BJ (cell line): ENCODE measurements around the gene COBL. TPM values are rescaled to one million over a fixed set of nuclear protein-coding genes. Genes with fewer than 3 reads are reported as not detected.

Experiments
- CTCF ChIA-PET: fragments of 350-600 bp; formaldehyde crosslinking; extraction: SDS; loops from one replicate; lab custom pipeline; 2021; ENCODE audit warnings: antibody characterized with exemption, inconsistent platforms; lab: Yijun Ruan, JAX
- POLR2A ChIA-PET: fragments of 300-600 bp; sonication (Branson Sonifier 250); formaldehyde crosslinking; extraction: SDS; loops from one replicate; lab custom pipeline; 2021; ENCODE audit warnings: antibody characterized with exemption; lab: Charles Lee
- DNase-seq: peaks from one replicate; pipeline ENCODE4 v3.0.0-alpha.2; 2011; ENCODE audit warnings: low read depth
- H3K27me3 ChIP-seq: 2 replicates; pipeline ENCODE4 v1.6.0; 2011; ENCODE audit warnings: low read length; ENCODE audit not compliant: control insufficient read depth, insufficient read depth
- H3K36me3 ChIP-seq: 2 replicates; pipeline ENCODE4 v1.5.1; 2011; ENCODE audit warnings: low read length; ENCODE audit not compliant: control insufficient read depth, insufficient read depth
- H3K4me3 ChIP-seq: 2 replicates; pipeline ENCODE4 v1.5.1; 2011; ENCODE audit warnings: low read depth, mild to moderate bottlenecking, control low read depth, low read length
- CTCF ChIP-seq: IDR thresholded peaks from 2 replicates; pipeline ENCODE4 v1.5.1; 2011; ENCODE audit warnings: low read depth, mild to moderate bottlenecking, control low read depth, inconsistent platforms, low read length, moderate library complexity; ENCODE audit not compliant: insufficient read depth
- polyA plus RNA-seq: library from polyadenylated mRNA; depleted of rRNA; stranded (reverse); fragments of >200 nt; gene quantifications from 2 replicates; pipeline ENCODE4 v1.2.3, GENCODE V29; 2011

The COBL gene
- polyA plus RNA-seq, 1 experiment: not detected

GRCh38 chr7:51060536-51060935 lies 256.1 kb downstream of the COBL start:
- Histone ChIP-seq H3K27me3 (peaks cover 3% of the 10 kb centered on the region; the same call in 1 of the 2 replicates), H3K36me3 (no peaks in the 10 kb centered on the region), H3K4me3 (no peak overlapping the region)
- ChIA-PET POLR2A (no interaction called here), CTCF (interaction anchor here (1.6 to 3.5 kb wide), 2 partner anchors 7 to 16 kb away, joined by 3 to 15 read pairs; no protein-coding TSS in a partner anchor)
- DNase-seq: no peak
- no peak for TF ChIP-seq CTCF

GRCh38 chr7:51059504-51060142 lies 257.0 kb downstream of the COBL start:
- H3K36me3 ChIP-seq: no peaks in the 10 kb centered on the region
- peaks cover 3% of the 10 kb centered on the region; the same call in 1 of the 2 replicates for H3K27me3 ChIP-seq
- DNase-seq: no peak
- no peak for TF ChIP-seq CTCF
- ChIA-PET CTCF (interaction anchor here (1.6 to 3.5 kb wide), 2 partner anchors 8 to 17 kb away, joined by 3 to 15 read pairs; no protein-coding TSS in a partner anchor), POLR2A (no interaction called here)
- H3K4me3 ChIP-seq: no peak overlapping the region

GRCh38 chr7:51058764-51059163 lies 257.8 kb downstream of the COBL start:
- POLR2A ChIA-PET: no interaction called here

DNA sequence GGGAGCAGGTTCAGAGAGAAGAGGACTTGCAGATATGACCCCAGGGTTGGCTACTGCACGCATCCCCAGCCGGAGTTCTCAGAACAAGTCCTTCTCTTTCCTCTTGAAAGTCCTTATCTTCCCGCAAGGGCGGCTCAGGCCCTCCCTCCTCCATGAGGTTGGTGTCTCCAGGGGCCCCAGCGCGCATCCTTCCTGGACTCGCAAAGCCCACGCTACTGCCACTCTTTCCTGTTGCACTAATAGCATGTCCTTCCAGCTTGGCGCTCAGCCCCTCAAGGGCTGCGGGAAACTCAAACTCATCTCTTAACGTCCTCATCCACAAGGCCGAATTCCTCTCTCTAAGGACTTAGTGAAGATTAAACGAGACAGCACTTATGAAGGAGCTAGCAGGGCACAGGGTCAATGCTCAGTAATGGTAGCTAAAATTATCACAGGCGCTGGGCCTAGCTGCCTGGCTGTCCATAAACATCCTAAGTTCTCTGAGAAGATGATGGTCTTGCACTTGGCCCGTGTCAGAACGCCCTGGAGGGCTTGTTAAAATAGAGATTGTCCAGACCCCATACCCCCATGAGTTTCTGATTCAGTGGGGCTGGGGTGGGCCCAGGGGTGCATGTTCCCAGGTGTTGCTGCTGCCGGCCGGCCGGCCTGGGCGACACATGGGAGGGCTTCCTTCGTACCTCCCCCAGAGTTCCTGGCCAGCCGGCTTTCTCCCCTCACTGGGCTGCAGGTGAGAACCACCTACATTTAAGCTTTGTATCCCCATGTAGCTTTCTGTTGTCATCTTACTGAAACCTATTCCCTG lies 261.4 kb downstream of the COBL start:
- POLR2A ChIA-PET: no interaction called here
- no peak for TF ChIP-seq CTCF
- H3K27me3 ChIP-seq: peaks cover 5% of the 10 kb centered on the region
- no peak for DNase-seq
- CTCF ChIA-PET: interaction anchor here (1.3 to 1.7 kb wide), 2 partner anchors 9 to 13 kb away, joined by 3 to 6 read pairs; no protein-coding TSS in a partner anchor
- H3K36me3 ChIP-seq: no peaks in the 10 kb centered on the region
- H3K4me3 ChIP-seq: no peak overlapping the region

More at GRCh38 chr7:51058764-51059163, 257.8 kb downstream of the COBL start:
- no peak overlapping the region for H3K4me3 ChIP-seq
- CTCF ChIA-PET: interaction anchor here (0.6 to 3.5 kb wide), 4 partner anchors 9 to 82 kb away, joined by 3 to 15 read pairs (median 4); no protein-coding TSS in a partner anchor
- H3K36me3 ChIP-seq: no peaks in the 10 kb centered on the region
- no peak for DNase-seq
- H3K27me3 ChIP-seq: peaks cover 3% of the 10 kb centered on the region; the same call in 1 of the 2 replicates
- no peak for TF ChIP-seq CTCF

DNA sequence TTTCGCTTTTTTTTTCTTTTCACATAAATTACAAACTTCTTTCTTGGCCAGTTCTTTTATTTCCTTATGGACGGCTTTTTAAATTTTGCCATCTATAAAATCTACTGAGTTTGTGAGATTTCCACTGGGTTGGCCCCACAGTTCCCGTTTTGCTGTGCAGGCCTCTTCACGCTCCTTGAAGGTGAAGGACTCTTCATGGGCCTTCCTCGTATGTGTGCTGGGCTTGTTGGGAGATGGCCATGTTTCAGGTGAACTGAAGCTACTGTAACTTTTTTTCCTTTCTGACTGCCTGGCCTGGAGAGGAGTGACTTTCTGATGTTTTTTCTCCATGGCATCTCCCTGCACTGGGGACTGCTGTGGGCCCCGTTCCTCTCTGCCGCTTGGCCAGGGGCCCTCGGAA lies 262.4 kb downstream of the COBL start:
- ChIA-PET CTCF (interaction anchor here (0.9 kb wide), 1 partner anchor 14 kb away, joined by 3 read pairs; no protein-coding TSS in a partner anchor), POLR2A (no interaction called here)
- Histone ChIP-seq H3K4me3 (no peak overlapping the region), H3K36me3 (no peaks in the 10 kb centered on the region), H3K27me3 (peaks cover 7% of the 10 kb centered on the region)
- TF ChIP-seq CTCF: no peak
- DNase-seq: no peak
